Activated CD4-positive, alpha-beta T cell treated with anti-CD3 and anti-CD28 coated beads, Interleukin-2, amount 50 U/mL, for 4 hours (primary cell): ENCODE measurements around the gene HOXC6.
A peak's percentile ranks its signal among the peaks of the same experiment; 100 is the strongest.

Source experiments
- DNase-seq, 2 experiments: peaks; one replicate each; pipeline ENCODE4 v3.0.0-alpha.2; 2020

HOXC6 gene

GRCh38 chr12:54016478-54016964 lies 11.7 kb upstream of the HOXC6 start:
- no peak for DNase-seq

GRCh38 chr12:54017027-54017788 lies 11.0 kb upstream of the HOXC6 start:
- no peak for DNase-seq

GRCh38 chr12:54017878-54018467 lies 10.3 kb upstream of the HOXC6 start:
- DNase-seq = peak; percentile 53 to 58

GRCh38 chr12:54018468-54018984 lies 9.7 kb upstream of the HOXC6 start:
- DNase-seq = no peak

GRCh38 chr12:54019091-54019811 lies 9.0 kb upstream of the HOXC6 start:
- no peak for DNase-seq

- DNase-seq = no peak
Observed at GRCh38 chr12:54019924-54020590, 8.2 kb upstream of the HOXC6 start.

GRCh38 chr12:54020591-54021405 lies 7.4 kb upstream of the HOXC6 start:
- no peak for DNase-seq

GRCh38 chr12:54021432-54022013 lies 6.7 kb upstream of the HOXC6 start:
- no peak for DNase-seq

- no peak for DNase-seq
Observed at GRCh38 chr12:54022960-54023884, 5.0 kb upstream of the HOXC6 start.

- DNase-seq = no peak
Observed at GRCh38 chr12:54024127-54024526, 4.1 kb upstream of the HOXC6 start.

GRCh38 chr12:54024581-54025305 lies 3.5 kb upstream of the HOXC6 start:
- DNase-seq = no peak

GRCh38 chr12:54025499-54026405 lies 2.5 kb upstream of the HOXC6 start:
- DNase-seq = no peak

- no peak for DNase-seq
Observed at GRCh38 chr12:54026640-54027441, 1.4 kb upstream of the HOXC6 start.

- DNase-seq = no peak
Observed at GRCh38 chr12:54027442-54027786, 826 bp upstream of the HOXC6 start.

- DNase-seq = no peak
Observed at GRCh38 chr12:54029529-54030441, 1.5 kb downstream of the HOXC6 start.

GRCh38 chr12:54030442-54030801 lies 2.2 kb downstream of the HOXC6 start:
- no peak for DNase-seq

- DNase-seq = no peak
Observed at GRCh38 chr12:54030889-54031471, 2.7 kb downstream of the HOXC6 start.
